GM10248 (cell line): ENCODE results near the gene MICAL2.
"Not testable (repeated sequence)": the region's sequence is repeated elsewhere in the genome, so short reads cannot be mapped to it uniquely, and the experiment has no call there.

Experiments used
- CTCF ChIA-PET: fragments of 300-600 bp; sonication (Branson Sonifier 250); formaldehyde crosslinking; extraction: SDS; loops from one replicate; lab custom pipeline; 2021; ENCODE audit warnings: antibody characterized with exemption; lab: Yijun Ruan, JAX
- POLR2A ChIA-PET: fragments of 350-650 bp; sonication (Branson Sonifier 250); formaldehyde crosslinking; extraction: SDS; loops from one replicate; lab custom pipeline; 2020; ENCODE audit warnings: antibody characterized with exemption; lab: Yijun Ruan, JAX
- DNase-seq: peaks from one replicate; pipeline ENCODE4 v3.0.0; 2012; ENCODE audit errors: extremely low spot score
- CTCF ChIP-seq: IDR thresholded peaks from 2 replicates; pipeline ENCODE4 v1.5.1; 2012; ENCODE audit warnings: mild to moderate bottlenecking, low read depth; ENCODE audit errors: extremely low read depth, missing control alignments, control extremely low read depth

Gene MICAL2

DNA sequence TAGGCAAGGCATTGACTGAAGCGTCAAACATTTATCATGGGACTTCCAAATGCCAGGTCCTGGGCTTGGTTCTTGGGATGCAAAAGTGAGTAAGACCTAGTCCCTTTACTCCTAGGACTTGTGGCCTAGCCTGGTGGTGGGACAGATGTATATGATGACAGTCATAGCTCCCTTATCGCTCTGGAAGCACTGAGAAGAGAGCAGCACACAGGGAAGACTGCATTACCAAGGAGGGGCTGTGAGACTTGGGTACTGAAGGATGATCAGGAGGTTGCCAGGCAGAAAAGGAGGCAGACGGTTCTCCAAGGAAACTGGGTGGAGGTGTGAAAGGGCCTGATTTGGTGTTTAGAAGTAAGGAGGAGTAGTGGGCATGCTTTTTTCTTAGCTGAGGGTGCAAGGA lies 32.5 kb downstream of the MICAL2 start:
- DNase-seq = no peak
- TF ChIP-seq CTCF = no peak
- ChIA-PET POLR2A (no interaction called here), CTCF (interaction anchor here (1.0 to 1.2 kb wide), 2 partner anchors 69 to 106 kb away, joined by 3 read pairs; no protein-coding TSS in a partner anchor)

DNA sequence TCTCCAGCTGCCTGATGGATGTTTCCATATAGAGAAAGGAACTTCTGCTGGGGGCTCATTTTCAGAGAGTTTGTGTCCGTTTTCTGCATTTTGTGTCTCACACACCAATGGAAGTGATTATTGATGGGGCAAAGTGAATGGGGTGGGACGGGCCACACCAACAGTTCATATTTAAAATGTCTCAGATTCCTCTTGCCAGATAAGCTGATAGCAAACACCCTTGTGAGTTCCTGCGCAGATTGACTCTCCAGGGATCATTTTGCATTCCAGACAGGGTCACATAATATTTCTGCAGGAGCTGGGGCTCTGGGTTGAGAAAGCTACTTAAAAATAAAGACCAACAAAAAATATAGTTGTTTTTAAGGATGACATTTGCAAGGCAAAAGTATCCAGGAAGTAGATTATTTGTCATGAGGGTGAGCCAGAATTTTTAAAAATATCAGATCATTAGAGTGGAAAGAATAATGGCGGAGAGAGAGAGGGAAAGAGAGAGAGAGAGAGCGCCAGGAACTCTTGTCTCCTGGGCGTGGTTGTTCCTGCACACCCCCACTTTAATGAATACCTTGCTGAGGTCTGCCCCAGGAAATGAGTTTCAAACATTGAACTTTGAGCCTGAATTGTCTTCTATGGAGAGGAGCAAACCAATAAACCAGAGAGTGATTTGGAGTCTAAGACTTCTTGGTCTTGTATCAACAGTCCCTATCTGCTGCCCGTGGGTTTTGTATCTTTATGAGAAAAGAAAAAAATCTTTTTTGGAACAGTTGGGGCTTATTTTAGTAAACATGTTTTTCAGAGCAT lies 33.3 kb downstream of the MICAL2 start:
- CTCF ChIA-PET = interaction anchor here (0.9 to 1.2 kb wide), 3 partner anchors 68 to 105 kb away, joined by 3 read pairs; no protein-coding TSS in a partner anchor
- POLR2A ChIA-PET = no interaction called here
- no peak for TF ChIP-seq CTCF
- DNase-seq = no peak

- DNase-seq = no peak
- ChIA-PET POLR2A (no interaction called here), CTCF (interaction anchor here (0.9 kb wide), 1 partner anchor 91 kb away, joined by 3 read pairs; no protein-coding TSS in a partner anchor)
- TF ChIP-seq CTCF = no peak
These were observed 34.2 kb downstream of the MICAL2 start for GRCh38 chr11:12144330-12145174.

DNA sequence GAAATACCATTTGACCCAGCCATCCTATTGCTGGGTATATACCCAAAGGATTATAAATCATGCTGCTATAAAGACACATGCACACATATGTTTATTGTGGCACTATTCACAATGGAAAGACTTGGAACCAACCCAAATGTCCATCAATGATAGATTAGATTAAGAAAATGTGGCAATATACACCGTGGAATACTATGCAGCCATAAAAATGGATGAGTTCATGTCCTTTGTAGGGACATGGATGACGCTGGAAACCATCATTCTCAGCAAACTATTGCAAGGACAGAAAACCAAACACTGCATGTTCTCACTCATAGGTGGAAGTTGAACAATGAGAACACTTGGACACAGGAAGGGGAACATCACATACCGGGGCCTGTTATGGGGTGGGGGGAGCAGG lies 36.3 kb downstream of the MICAL2 start:
- POLR2A ChIA-PET, DNase-seq: not testable (repeated sequence)
- CTCF ChIA-PET = interaction anchor here (1.2 to 1.8 kb wide), 2 partner anchors 9 to 12 kb away, joined by 3 to 5 read pairs; no protein-coding TSS in a partner anchor

- ChIA-PET CTCF (interaction anchor here (1.2 to 1.8 kb wide), 3 partner anchors 8 to 14 kb away, joined by 3 to 7 read pairs (median 5); no protein-coding TSS in a partner anchor), POLR2A (no interaction called here)
- no peak for TF ChIP-seq CTCF
- no peak for DNase-seq
These were observed 37.4 kb downstream of the MICAL2 start for GRCh38 chr11:12147827-12148226.

- ChIA-PET POLR2A (no interaction called here), CTCF (interaction anchor here (1.5 to 1.8 kb wide), 2 partner anchors 9 to 14 kb away, joined by 5 to 7 read pairs; no protein-coding TSS in a partner anchor)
- TF ChIP-seq CTCF = no peak
- no peak for DNase-seq
These were observed 38.1 kb downstream of the MICAL2 start for GRCh38 chr11:12148466-12148865.
